Stomach (tissue), 4 donors: ENCODE data around the gene TNF.

ENCODE experiments used
- CTCF ChIP-seq, 7 experiments: fragments of 450-650 bp in 4 of 7; fragments of 200-600 bp in 3 of 7; sonication (generic) in 3 of 7; IDR thresholded peaks; one replicate each; pipeline ENCODE4 v1.5.1; 2016 to 2019; ENCODE audit warnings: antibody characterized with exemption in 7 of 7, control low read depth in 2 of 7, mild to moderate bottlenecking in 1 of 7
- POLR2A ChIP-seq, 4 donors: fragments of 450-650 bp; IDR thresholded peaks; one replicate each; pipeline ENCODE4 v1.6.1; 2016; ENCODE audit warnings: antibody characterized with exemption in 4 of 4, control low read depth in 2 of 4, mild to moderate bottlenecking in 1 of 4, moderate library complexity in 1 of 4

GRCh38 chr6:31580438-31580740 is 5.0 kb downstream of the TNF start:
- TF ChIP-seq CTCF (IDR thresholded peaks at IDR 0.05): no peak
- no peak for TF ChIP-seq POLR2A (IDR thresholded peaks at IDR 0.05)
